Prostate gland (tissue), 2 donors: ENCODE data around the gene SLCO1B3. TPM values are rescaled to one million over a fixed set of nuclear protein-coding genes. Genes with fewer than 3 reads are reported as not detected.
A peak's percentile ranks its signal among the peaks of the same experiment; 100 is the strongest.

Experiments
- DNase-seq: peaks from one replicate; pipeline ENCODE4 v3.0.0-alpha.2; 2019; ENCODE audit warnings: low spot score
- H3K27ac ChIP-seq, 2 donors: fragments of 200-600 bp; sonication (generic); 2 replicates each; pipeline ENCODE4 v1.5.1; 2017 to 2019
- H3K27me3 ChIP-seq: fragments of 200-600 bp; sonication (generic); replicated peaks from 2 replicates; pipeline ENCODE4 v1.5.1; 2019; ENCODE audit not compliant: insufficient read depth
- H3K36me3 ChIP-seq, 2 donors: fragments of 200-600 bp; sonication (generic); 1 replicate in 1 of 2; 2 replicates in 1 of 2; pipeline versions ENCODE4 v1.5.1 to v1.8.1; 2017 to 2019
- H3K4me1 ChIP-seq: fragments of 200-600 bp; sonication (generic); replicated peaks from 2 replicates; pipeline ENCODE4 v1.5.1; 2019
- H3K4me3 ChIP-seq, 2 donors: fragments of 200-600 bp; sonication (generic); 2 replicates each; pipeline ENCODE4 v1.5.1; 2017 to 2019
- H3K9me3 ChIP-seq: fragments of 200-600 bp; sonication (generic); 2 replicates; pipeline ENCODE4 v1.5.1; 2017
- CTCF ChIP-seq, 4 experiments: fragments of 200-600 bp in 2 of 4; fragments of 450-650 bp in 2 of 4; sonication (generic) in 2 of 4; IDR thresholded peaks; 1 replicate in 3 of 4; 2 replicates in 1 of 4; pipeline ENCODE4 v1.5.1; 2016 to 2019; ENCODE audit warnings: antibody characterized with exemption in 4 of 4, mild to moderate bottlenecking in 2 of 4, moderate library complexity in 2 of 4
- POLR2A ChIP-seq: fragments of 450-650 bp; IDR thresholded peaks from one replicate; pipeline ENCODE4 v1.6.1; 2016; ENCODE audit warnings: antibody characterized with exemption, mild to moderate bottlenecking
- POLR2AphosphoS5 ChIP-seq: sonication (generic); formaldehyde crosslinking; IDR thresholded peaks from one replicate; pipeline ENCODE4 v1.6.1; 2017; ENCODE audit warnings: antibody characterized with exemption
- WGBS: methylation state at CpG from one replicate; pipeline ENCODE4 v1.1.5; 2018; 5-methylcytosine and 5-hydroxymethylcytosine counted together
- intact Hi-C: fragments of 100-400 bp; cut with DNase I; formaldehyde crosslinking; loops from one replicate; pipeline ENCODE4 v1.14.2; 2022
- total RNA-seq, 2 donors: library from RNA; depleted of rRNA; stranded (reverse); fragments of >200 nt; gene quantifications; one replicate each; pipeline ENCODE4 v1.1.0, GENCODE V29; 2016

The SLCO1B3 gene
- total RNA-seq, 2 donors from 2014 or later: 0.27 TPM; not detected in 1

GRCh38 chr12:20798554-20798953 lies 12.0 kb upstream of the SLCO1B3 start:
- H3K4me1 ChIP-seq: no peaks in the 10 kb centered on the region
- H3K27ac ChIP-seq: no peak overlapping the region
- peak; percentile 22 for DNase-seq
- TF ChIP-seq POLR2AphosphoS5: no peak
- peak; percentile 21 to 70 (median 44) for TF ChIP-seq CTCF (IDR thresholded peaks at IDR 0.05)
- TF ChIP-seq POLR2A: no peak
- H3K4me3 ChIP-seq: no peak overlapping the region
- WGBS: 13% methylated on average over 1 of the region's 1 CpG
- no peaks in the 10 kb centered on the region for H3K27me3 ChIP-seq
- H3K9me3 ChIP-seq: no peaks in the 10 kb centered on the region
- no peaks in the 10 kb centered on the region for H3K36me3 ChIP-seq
- intact Hi-C loops: no loop called here

- WGBS: 88% methylated on average over 1 of the region's 1 CpG
- TF ChIP-seq POLR2A (no peak), POLR2AphosphoS5 (no peak), CTCF (IDR thresholded peaks at IDR 0.05) (no peak)
- DNase-seq: no peak
- Histone ChIP-seq H3K4me1 (no peaks in the 10 kb centered on the region), H3K36me3 (no peaks in the 10 kb centered on the region), H3K27ac (no peak overlapping the region), H3K9me3 (no peaks in the 10 kb centered on the region), H3K27me3 (no peaks in the 10 kb centered on the region), H3K4me3 (no peak overlapping the region)
- intact Hi-C loops: loop anchor here (10.0 kb wide), 1 partner anchor 1055 kb away; no protein-coding TSS in a partner anchor
Observed at GRCh38 chr12:20800160-20800559, 10.3 kb upstream of the SLCO1B3 start.

GRCh38 chr12:20801035-20801434 lies 9.5 kb upstream of the SLCO1B3 start:
- intact Hi-C loops: loop anchor here (10.0 kb wide), 1 partner anchor 1056 kb away; no protein-coding TSS in a partner anchor
- DNase-seq: no peak
- Histone ChIP-seq H3K27me3 (no peaks in the 10 kb centered on the region), H3K4me1 (no peaks in the 10 kb centered on the region), H3K27ac (no peak overlapping the region), H3K36me3 (no peaks in the 10 kb centered on the region), H3K9me3 (no peaks in the 10 kb centered on the region), H3K4me3 (no peak overlapping the region)
- no peak for TF ChIP-seq POLR2A
- no peak for TF ChIP-seq CTCF (IDR thresholded peaks at IDR 0.05)
- no peak for TF ChIP-seq POLR2AphosphoS5

GRCh38 chr12:20805921-20806320 lies 4.6 kb upstream of the SLCO1B3 start:
- DNase-seq: no peak
- Histone ChIP-seq H3K27ac (no peak overlapping the region), H3K36me3 (no peaks in the 10 kb centered on the region), H3K4me3 (no peak overlapping the region), H3K27me3 (no peaks in the 10 kb centered on the region), H3K9me3 (no peaks in the 10 kb centered on the region), H3K4me1 (no peaks in the 10 kb centered on the region)
- WGBS: 50% methylated on average over 1 of the region's 1 CpG
- intact Hi-C loops: loop anchor here (10.0 kb wide), 1 partner anchor 1061 kb away; no protein-coding TSS in a partner anchor
- no peak for TF ChIP-seq POLR2A
- no peak for TF ChIP-seq POLR2AphosphoS5
- TF ChIP-seq CTCF (IDR thresholded peaks at IDR 0.05): no peak

GRCh38 chr12:20807192-20808080 lies 3.1 kb upstream of the SLCO1B3 start:
- Histone ChIP-seq H3K4me1 (no peaks in the 10 kb centered on the region), H3K9me3 (no peaks in the 10 kb centered on the region), H3K4me3 (no peak overlapping the region), H3K27me3 (no peaks in the 10 kb centered on the region), H3K36me3 (no peaks in the 10 kb centered on the region), H3K27ac (no peak overlapping the region)
- TF ChIP-seq POLR2A (no peak), POLR2AphosphoS5 (no peak), CTCF (IDR thresholded peaks at IDR 0.05) (no peak)
- intact Hi-C loops: loop anchor here (10.0 kb wide), 1 partner anchor 1063 kb away; no protein-coding TSS in a partner anchor
- WGBS: 93% methylated on average over 34 of the region's 51 CpGs
- DNase-seq: no peak
